ENCODE results near the gene CLDN7.

Gene CLDN7

DNA sequence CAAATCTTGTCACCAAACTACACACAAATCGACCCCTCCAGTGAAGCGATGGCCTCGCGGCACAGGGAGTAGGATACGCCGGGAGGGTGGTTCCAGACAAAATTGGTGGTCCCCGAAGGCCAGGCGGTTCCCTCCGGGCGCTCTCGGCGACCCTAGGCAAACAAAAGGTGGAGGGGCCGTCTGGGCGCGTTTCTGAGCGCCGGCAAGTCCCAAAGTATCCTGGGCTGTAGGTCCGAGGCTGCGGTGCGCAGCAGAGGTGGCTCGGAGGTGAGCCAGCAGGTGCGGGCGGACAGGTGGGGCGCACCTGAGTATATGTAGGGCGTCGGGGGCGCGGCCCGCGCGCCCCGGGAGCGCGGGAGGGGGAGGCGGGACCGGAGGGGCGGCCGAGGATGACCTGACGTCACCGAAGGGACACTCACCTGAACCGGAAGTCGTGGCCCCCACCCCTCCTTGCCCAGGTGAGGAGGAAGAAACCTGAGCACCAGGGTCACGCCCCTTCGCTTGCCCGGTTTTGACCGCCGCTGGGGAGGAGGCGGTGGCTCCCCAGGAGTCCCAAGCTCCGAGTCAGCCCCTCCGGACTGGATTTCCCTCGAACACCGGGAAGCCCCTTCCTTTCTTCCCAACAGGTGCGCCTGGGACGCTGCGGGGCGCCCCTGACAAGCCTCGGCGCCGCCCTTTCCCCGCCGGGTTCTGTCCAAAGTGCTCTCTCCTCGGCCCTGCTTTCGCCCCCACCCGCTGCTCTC lies at the start of gene CLDN7:
Gene CLDN7 (minus strand): TSS at position 287 of the 743 bp plus-strand sequence. CDS start 435 bp downstream, outside the sequence.
- Mint-ChIP-seq H3K36me3 (ENCODE audit: low read depth) (peaks cover 18% of the 10 kb centered on the region), H3K4me3 (peak within 1 kb of the TSS; percentile 67), H3K9me3 (no peaks in the 10 kb centered on the region), H3K4me1 (ENCODE audit: low read depth) (peaks cover 53% of the 10 kb centered on the region), H3K27me3 (peaks cover 48% of the 10 kb centered on the region), H3K27ac (peak within 1 kb of the TSS; percentile 66)
- intact Hi-C loops (cut with micrococcal nuclease), result no loop called here

DNA sequence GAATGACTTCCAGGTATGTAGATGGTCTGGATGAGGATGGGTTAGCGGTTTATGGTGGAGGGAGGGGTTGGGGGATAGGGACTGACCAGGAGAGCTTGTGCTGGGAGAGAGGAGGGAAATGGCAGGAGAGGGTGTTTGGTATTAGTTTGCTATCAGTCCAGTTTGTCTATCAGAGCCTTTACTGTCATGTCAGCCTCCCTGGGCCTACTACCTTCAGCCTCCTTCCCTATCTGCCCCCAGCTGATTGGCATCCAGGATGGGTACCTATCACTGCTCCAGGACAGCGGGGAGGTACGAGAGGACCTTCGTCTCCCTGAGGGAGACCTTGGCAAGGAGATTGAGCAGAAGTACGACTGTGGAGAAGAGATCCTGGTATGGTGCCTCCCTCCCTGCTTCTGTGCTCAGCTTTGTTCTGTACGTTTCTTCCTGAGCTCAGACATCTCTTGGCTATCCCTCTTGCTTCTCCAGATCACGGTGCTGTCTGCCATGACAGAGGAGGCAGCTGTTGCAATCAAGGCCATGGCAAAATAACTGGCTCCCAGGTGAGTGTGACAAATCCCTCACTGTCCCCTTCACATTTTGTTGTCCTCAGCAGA lies 48.9 kb upstream of the CLDN7 start:
- H3K27me3 Mint-ChIP-seq, result no peaks in the 10 kb centered on the region
- intact Hi-C loops (cut with micrococcal nuclease), result no loop called here
- H3K36me3 Mint-ChIP-seq (ENCODE audit: low read depth), result peaks cover 85% of the 10 kb centered on the region
- H3K4me1 Mint-ChIP-seq (ENCODE audit: low read depth), result peaks cover 63% of the 10 kb centered on the region
- H3K9me3 Mint-ChIP-seq, result no peaks in the 10 kb centered on the region
- no peak overlapping the region for H3K27ac Mint-ChIP-seq
- H3K4me3 Mint-ChIP-seq, result no peak overlapping the region

DNA sequence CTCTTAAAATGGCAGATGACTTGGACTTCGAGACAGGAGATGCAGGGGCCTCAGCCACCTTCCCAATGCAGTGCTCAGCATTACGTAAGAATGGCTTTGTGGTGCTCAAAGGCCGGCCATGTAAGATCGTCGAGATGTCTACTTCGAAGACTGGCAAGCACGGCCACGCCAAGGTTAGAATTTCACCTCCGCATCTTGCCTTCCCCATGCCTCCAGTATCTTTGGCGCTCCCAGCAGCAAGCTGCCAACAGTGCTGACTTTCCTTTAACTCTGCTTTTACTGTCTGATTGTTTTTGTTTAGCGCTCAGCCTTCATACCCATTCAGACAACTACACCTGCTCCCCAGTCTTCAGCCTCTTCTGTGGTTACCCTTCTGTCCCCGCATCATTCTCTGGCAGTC lies 47.4 kb upstream of the CLDN7 start:
- H3K9me3 Mint-ChIP-seq, result no peaks in the 10 kb centered on the region
- peaks cover 60% of the 10 kb centered on the region for H3K4me1 Mint-ChIP-seq (ENCODE audit: low read depth)
- peak overlapping the region; percentile 95 for H3K27ac Mint-ChIP-seq
- H3K4me3 Mint-ChIP-seq, result peak overlapping the region; percentile 94
- H3K27me3 Mint-ChIP-seq, result no peaks in the 10 kb centered on the region
- H3K36me3 Mint-ChIP-seq (ENCODE audit: low read depth), result peaks cover 69% of the 10 kb centered on the region
- intact Hi-C loops (cut with micrococcal nuclease), result loop anchor here (5.0 kb wide), 1 partner anchor 57 kb away; the partner anchor contains the start of genes CTDNEP1 and ELP5

DNA sequence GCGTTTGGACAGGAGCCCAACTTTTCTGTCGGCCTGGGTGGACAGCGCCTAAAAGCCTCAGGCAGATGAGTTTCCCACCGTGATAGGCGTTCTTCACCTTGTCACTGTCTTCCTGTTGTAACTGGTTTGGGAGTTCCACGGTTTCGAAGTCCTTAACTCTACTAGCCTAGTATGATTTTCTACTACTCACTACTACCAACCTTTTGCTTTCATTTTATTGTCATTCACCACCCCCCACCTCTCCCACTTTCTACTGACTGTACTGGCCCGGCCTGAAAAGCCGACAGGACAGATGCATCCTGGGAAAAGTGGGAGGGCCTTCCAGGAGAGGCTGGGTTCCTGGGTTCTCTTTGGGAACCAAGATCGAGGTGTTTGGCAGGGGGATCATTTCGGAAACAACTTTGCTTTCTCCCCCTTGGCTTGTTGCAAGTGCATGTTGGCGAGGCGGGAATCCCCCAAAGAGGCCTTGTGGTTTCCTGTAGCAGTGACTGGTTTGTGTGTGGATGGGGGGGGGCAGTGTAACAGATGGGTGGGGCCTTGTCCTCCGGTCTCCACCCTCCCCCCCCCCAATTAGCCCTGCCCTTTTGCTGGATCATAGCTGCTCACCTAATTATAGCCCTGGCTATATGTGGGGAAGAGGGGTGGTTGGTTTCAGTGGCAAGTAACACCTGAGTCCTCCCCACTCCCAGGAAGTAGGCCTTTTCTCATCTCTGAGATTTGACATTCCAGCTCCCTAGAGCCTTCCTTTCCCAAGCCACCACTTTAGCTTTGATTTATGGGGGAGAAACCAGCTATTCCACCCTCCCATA lies 46.6 kb upstream of the CLDN7 start:
- Mint-ChIP-seq H3K4me3 (peak overlapping the region; percentile 94), H3K27ac (peak overlapping the region; percentile 95), H3K4me1 (ENCODE audit: low read depth) (peaks cover 52% of the 10 kb centered on the region), H3K27me3 (no peaks in the 10 kb centered on the region), H3K9me3 (no peaks in the 10 kb centered on the region), H3K36me3 (ENCODE audit: low read depth) (peaks cover 61% of the 10 kb centered on the region)
- intact Hi-C loops (cut with micrococcal nuclease), result loop anchor here (5.0 kb wide), 1 partner anchor 57 kb away; the partner anchor contains the start of genes CTDNEP1 and ELP5

DNA sequence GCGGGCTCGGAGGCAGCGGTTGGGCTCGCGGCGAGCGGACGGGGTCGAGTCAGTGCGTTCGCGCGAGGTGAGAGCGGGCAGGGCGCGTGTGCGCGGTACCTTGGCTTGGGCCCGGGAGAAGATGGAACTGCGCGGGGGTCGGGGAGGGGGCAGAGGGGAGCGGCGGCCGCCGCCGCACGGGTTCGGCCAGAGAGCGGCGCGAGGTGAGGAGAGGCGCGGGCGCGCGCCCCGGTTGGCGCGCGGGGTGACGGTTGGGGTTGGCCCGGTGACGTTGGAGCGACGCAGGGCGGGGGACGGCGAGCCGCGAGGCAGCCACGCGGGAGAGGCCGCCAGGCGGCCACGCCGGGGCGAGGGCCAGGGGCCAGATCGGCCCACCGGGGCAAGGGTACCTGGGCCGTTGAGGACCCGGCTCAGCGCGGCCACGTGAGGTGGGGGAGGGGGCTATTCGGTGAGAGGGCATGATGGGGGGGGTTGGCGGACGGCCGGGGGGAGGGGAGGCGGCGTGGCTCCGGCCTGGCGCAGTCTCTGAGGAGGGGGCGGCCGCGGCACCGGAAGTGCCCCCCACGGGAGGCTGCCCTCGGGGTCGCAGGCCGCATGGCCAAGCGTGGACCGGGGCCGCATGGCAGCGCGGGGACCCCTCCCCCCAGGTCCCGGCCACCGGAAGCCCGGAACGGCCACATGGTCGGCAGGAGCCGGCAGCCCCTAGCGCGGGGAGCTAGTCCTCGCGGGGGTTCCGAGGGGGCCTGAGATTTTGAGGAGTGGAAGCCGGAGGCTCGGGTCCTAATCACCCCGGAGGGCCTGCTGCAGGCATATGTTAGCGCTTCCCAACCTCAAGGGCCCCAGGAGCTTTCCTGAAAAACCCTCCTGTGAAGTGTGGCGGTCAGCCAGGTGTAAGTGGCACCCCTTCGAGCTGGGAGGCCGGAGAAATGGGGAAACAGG lies 45.7 kb upstream of the CLDN7 start:
- Mint-ChIP-seq H3K27me3 (no peaks in the 10 kb centered on the region), H3K36me3 (ENCODE audit: low read depth) (peaks cover 53% of the 10 kb centered on the region), H3K9me3 (no peaks in the 10 kb centered on the region), H3K4me1 (ENCODE audit: low read depth) (peaks cover 44% of the 10 kb centered on the region), H3K27ac (peak overlapping the region; percentile 95), H3K4me3 (peak overlapping the region; percentile 94)
- intact Hi-C loops (cut with micrococcal nuclease), result loop anchor here (5.0 kb wide), 1 partner anchor 56 kb away; the partner anchor contains the start of genes CTDNEP1 and ELP5

- Mint-ChIP-seq H3K4me3 (peak within 1 kb of the TSS; percentile 94), H3K9me3 (no peaks in the 10 kb centered on the region), H3K36me3 (ENCODE audit: low read depth) (peaks cover 44% of the 10 kb centered on the region), H3K4me1 (ENCODE audit: low read depth) (peaks cover 35% of the 10 kb centered on the region), H3K27ac (peak within 1 kb of the TSS; percentile 95), H3K27me3 (no peaks in the 10 kb centered on the region)
- intact Hi-C loops (cut with micrococcal nuclease), result loop anchor here (5.0 kb wide), 1 partner anchor 55 kb away; the partner anchor contains the start of genes CTDNEP1 and ELP5
Observed at GRCh38 chr17:7306911-7307685, 44.8 kb upstream of the CLDN7 start, which contains the start of gene EIF5A. Gene EIF5A (plus strand): TSS chr17:7307628. CDS start chr17:7309636, 2,008 bp downstream.

GRCh38 chr17:7304179-7304578 lies 41.9 kb upstream of the CLDN7 start:
- no peak overlapping the region for H3K27ac Mint-ChIP-seq
- H3K9me3 Mint-ChIP-seq, result no peaks in the 10 kb centered on the region
- no peak overlapping the region for H3K4me3 Mint-ChIP-seq
- peaks cover 7% of the 10 kb centered on the region for H3K4me1 Mint-ChIP-seq (ENCODE audit: low read depth)
- peaks cover 10% of the 10 kb centered on the region for H3K27me3 Mint-ChIP-seq
- intact Hi-C loops (cut with micrococcal nuclease), result no loop called here
- peaks cover 15% of the 10 kb centered on the region for H3K36me3 Mint-ChIP-seq (ENCODE audit: low read depth)

GRCh38 chr17:7296189-7296861 lies 34.0 kb upstream of the CLDN7 start:
- Mint-ChIP-seq H3K27me3 (peaks cover 76% of the 10 kb centered on the region), H3K4me3 (peak overlapping the region; percentile 52), H3K27ac (peak overlapping the region; percentile 57), H3K9me3 (no peaks in the 10 kb centered on the region), H3K36me3 (ENCODE audit: low read depth) (no peaks in the 10 kb centered on the region), H3K4me1 (ENCODE audit: low read depth) (peaks cover 30% of the 10 kb centered on the region)
- intact Hi-C loops (cut with micrococcal nuclease), result loop anchor here (1.0 kb wide), 2 partner anchors 16 to 251 kb away; no protein-coding TSS in a partner anchor

- intact Hi-C loops (cut with micrococcal nuclease), result loop anchor here (1.0 kb wide), 2 partner anchors 15 to 250 kb away; no protein-coding TSS in a partner anchor
- H3K9me3 Mint-ChIP-seq, result no peaks in the 10 kb centered on the region
- H3K27me3 Mint-ChIP-seq, result peaks cover 81% of the 10 kb centered on the region
- H3K4me3 Mint-ChIP-seq, result peak overlapping the region; percentile 61
- peaks cover 30% of the 10 kb centered on the region for H3K4me1 Mint-ChIP-seq (ENCODE audit: low read depth)
- no peaks in the 10 kb centered on the region for H3K36me3 Mint-ChIP-seq (ENCODE audit: low read depth)
- H3K27ac Mint-ChIP-seq, result no peak overlapping the region
Observed at GRCh38 chr17:7295230-7296180, 33.2 kb upstream of the CLDN7 start.

DNA sequence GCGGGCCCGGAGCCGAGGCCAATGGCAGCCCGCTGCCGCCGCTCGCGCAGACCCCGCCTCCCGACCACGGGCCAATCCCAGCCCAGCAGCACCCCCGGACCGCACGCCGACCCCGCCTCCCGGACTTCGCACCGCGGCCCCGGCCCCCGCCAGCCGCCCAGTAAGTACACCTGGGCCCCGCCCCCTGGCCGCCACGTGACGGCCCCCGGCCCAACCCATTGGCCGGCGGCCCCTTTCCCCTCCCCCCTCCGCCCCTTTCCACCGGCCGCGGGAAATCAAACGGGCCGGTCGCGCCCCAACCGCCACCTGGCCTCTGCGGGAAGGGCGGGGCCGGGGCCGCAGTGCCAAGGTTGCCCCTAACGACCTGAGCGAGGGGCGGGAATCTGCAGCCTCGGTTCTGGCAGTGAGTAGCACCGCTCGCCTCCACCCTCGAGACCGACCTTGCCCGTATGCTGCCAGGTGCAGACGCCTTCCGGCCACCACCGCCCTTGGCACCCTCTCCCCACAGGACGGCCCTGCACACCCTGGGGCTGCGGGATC lies 32.4 kb upstream of the CLDN7 start, which contains the start of gene YBX2:
Gene YBX2 (minus strand): TSS at position 26 of the 540 bp plus-strand sequence. CDS start 139 bp downstream, outside the sequence.
- H3K36me3 Mint-ChIP-seq (ENCODE audit: low read depth), result no peaks in the 10 kb centered on the region
- peaks cover 30% of the 10 kb centered on the region for H3K4me1 Mint-ChIP-seq (ENCODE audit: low read depth)
- no peaks in the 10 kb centered on the region for H3K9me3 Mint-ChIP-seq
- H3K27me3 Mint-ChIP-seq, result peaks cover 81% of the 10 kb centered on the region
- peak within 1 kb of the TSS; percentile 61 for H3K4me3 Mint-ChIP-seq
- intact Hi-C loops (cut with micrococcal nuclease), result no loop called here
- no peak within 1 kb of the TSS for H3K27ac Mint-ChIP-seq

Data from dendritic cell treated with granulocyte-macrophage colony-stimulating factor and Interleukin-4, amounts not matched to agents 40 ng/mL and 50 ng/mL, for 4 days (primary cell).